ENCODE results near the gene KCTD20.

DNA sequence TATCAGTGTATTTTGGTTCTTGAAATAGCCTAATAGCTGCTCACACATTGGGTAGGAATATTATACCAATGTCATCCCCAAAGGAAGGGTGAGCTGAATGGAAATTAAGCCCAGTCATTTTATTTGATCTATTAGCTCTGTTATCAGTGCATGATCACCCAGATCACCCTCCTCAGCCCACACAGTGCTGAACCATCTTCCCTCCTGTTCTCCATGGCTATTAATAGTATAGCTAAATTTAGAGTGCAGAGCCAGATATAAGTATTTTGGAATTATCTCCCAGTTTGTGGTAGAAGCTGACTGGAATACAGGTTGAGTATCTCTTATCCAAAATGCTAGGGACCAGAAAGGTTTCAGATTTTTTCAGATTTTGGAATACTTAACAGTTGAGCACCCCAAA, 45.4 kb downstream of the KCTD20 start:
- TF ChIP-seq, protein P1, sequence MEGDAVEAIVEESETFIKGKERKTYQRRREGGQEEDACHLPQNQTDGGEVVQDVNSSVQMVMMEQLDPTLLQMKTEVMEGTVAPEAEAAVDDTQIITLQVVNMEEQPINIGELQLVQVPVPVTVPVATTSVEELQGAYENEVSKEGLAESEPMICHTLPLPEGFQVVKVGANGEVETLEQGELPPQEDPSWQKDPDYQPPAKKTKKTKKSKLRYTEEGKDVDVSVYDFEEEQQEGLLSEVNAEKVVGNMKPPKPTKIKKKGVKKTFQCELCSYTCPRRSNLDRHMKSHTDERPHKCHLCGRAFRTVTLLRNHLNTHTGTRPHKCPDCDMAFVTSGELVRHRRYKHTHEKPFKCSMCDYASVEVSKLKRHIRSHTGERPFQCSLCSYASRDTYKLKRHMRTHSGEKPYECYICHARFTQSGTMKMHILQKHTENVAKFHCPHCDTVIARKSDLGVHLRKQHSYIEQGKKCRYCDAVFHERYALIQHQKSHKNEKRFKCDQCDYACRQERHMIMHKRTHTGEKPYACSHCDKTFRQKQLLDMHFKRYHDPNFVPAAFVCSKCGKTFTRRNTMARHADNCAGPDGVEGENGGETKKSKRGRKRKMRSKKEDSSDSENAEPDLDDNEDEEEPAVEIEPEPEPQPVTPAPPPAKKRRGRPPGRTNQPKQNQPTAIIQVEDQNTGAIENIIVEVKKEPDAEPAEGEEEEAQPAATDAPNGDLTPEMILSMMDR (IDR thresholded peaks at IDR 0.05 in 4 of 5, conservative IDR thresholded peaks at IDR 0.05 in 1 of 5) = no peak
- TF ChIP-seq POLR2A (IDR thresholded peaks at IDR 0.05) = no peak

Measured in gastrocnemius medialis (tissue), 4 donors.